ENCODE data around the gene EPYC.

EPYC gene

DNA sequence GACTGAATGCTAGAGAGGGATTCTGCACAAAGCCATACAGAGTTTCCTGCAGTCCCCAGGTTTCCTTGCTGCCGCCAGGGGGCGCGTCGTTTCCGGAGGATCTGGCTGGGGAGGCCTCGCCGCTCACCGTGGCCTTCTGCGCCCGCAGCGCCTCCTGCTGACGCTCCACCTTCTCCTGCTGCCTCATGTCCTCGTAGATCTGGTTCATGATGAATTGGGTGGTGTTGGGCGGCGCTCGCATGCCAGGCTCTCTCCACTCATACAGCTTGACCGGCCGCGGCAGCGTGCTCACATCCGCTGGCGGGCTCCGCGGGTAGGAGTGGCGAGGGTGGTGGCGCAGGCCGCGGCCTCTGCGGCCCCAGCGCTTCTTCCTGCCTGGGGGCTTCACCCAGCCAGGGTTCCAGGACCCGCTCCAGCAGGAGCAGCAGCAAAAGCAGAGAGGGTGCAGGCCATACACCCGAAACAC lies 50.8 kb downstream of the EPYC start:
- TF ChIP-seq, protein P1, sequence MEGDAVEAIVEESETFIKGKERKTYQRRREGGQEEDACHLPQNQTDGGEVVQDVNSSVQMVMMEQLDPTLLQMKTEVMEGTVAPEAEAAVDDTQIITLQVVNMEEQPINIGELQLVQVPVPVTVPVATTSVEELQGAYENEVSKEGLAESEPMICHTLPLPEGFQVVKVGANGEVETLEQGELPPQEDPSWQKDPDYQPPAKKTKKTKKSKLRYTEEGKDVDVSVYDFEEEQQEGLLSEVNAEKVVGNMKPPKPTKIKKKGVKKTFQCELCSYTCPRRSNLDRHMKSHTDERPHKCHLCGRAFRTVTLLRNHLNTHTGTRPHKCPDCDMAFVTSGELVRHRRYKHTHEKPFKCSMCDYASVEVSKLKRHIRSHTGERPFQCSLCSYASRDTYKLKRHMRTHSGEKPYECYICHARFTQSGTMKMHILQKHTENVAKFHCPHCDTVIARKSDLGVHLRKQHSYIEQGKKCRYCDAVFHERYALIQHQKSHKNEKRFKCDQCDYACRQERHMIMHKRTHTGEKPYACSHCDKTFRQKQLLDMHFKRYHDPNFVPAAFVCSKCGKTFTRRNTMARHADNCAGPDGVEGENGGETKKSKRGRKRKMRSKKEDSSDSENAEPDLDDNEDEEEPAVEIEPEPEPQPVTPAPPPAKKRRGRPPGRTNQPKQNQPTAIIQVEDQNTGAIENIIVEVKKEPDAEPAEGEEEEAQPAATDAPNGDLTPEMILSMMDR (IDR thresholded peaks at IDR 0.05; ENCODE audit: control insufficient read depth, extremely low read depth, insufficient read depth): 0 out of 2 replicates have a peak, but pooled peaks have one; percentile 11
- no peak overlapping the region for H3K4me3 ChIP-seq (ENCODE audit: low read depth, low read length)
- DNase-seq (ENCODE audit: low read depth): no peak

DNA sequence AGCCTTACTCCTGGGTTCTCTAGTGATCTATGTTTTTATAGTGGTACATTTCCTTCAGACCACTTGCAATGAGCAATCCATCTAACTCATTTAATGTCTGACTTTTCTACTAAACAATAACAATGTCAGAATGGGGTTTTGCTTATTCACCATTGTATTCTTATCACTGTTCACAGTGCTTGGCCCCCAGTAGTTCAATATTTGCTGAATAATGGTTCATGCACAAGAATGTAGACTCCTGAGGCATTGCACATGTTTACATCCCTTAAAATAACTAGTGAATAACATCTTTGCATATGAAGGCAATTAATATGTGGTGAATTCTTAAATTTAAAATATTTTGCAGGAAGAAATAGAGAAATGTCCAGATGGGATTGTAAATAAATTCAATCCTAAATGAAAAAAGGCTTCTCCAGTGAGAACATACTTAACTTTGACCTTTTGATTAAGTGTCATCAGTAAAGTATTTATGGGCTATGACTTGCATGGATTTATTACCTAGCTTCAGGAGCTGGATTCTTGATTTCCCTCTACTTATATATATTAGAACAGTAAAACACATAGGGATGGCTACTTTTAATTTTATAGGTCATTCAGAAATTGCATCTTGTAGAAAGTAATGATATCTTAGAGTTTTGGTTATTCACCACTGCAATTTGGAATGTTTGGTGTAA lies 53.2 kb downstream of the EPYC start:
- no peak for DNase-seq (ENCODE audit: low read depth)
- H3K4me3 ChIP-seq (ENCODE audit: low read depth, low read length): no peak overlapping the region
- TF ChIP-seq, protein P1 (IDR thresholded peaks at IDR 0.05; ENCODE audit: control insufficient read depth, extremely low read depth, insufficient read depth): no peak

DNA sequence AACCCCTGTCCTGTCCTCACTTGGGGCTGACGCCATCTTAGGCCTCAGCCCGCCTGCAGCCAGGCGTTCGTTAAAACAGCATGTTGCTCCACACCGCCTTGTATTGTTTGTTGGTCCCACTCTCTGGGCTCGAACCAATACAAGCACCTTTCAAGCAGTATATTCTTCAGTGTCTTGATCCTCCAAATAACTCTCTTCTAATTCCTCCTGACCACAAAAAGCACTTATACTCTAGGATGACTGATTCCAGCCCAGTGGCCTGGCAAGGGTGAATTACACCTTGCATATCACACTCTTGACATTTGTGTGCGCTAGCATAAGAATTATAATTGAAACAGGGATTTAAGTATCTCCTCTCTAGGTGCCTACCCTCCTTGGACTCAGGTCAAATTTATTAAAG lies 56.9 kb downstream of the EPYC start:
- TF ChIP-seq, protein P1 (IDR thresholded peaks at IDR 0.05; ENCODE audit: control insufficient read depth, extremely low read depth, insufficient read depth): no peak
- no peak for DNase-seq (ENCODE audit: low read depth)

DNA sequence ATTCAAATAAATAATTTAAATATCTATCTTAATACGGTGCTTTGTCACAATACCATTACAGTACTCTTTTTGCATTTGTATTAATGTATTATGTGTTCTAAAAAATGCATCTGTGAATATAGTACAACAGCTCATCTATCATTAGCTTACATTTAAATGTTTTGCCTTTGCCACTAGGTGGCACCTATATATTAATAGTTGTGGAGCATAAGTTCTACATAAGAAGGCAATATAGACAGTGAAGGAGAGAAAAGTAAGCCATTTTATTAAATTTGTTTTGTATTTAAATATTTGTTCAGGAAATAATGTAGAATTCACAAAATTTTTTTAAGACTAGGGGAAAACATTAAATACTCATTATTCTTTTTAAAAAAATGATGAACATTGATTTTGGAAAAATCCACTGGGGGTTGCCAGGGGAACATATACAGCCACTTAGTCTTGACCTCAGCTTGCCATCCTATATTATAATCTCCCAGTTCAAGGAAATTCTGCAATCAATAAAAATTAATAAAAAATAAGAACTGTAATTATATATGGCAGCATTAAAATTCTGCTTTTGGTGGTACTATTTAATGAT lies 59.6 kb downstream of the EPYC start:
- DNase-seq (ENCODE audit: low read depth): peak; percentile 18
- H3K4me3 ChIP-seq (ENCODE audit: low read depth, low read length): no peak overlapping the region
- TF ChIP-seq, protein P1 (IDR thresholded peaks at IDR 0.05; ENCODE audit: control insufficient read depth, extremely low read depth, insufficient read depth): peak; percentile 46

More for the DNA sequence above, 56.9 kb downstream of the EPYC start:
- H3K4me3 ChIP-seq (ENCODE audit: low read depth, low read length): no peak overlapping the region

DNA sequence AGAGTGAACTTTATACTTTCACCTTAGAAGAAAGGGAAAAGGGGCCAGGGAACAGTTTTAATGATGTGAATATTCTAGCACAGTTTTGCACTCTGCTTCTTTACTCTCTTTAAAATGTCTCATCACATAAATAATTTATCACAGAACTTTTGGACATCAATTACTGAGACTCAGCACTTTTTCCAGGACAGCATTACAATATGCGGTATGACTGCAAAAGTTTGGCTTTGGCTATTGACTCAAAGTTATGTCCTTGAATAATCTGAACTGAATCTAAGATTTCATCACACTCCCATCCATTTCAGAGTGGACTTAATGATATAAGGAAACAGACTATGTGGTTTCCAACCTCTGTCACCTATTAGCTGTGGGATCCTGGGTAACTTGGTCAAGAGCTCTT lies 61.5 kb downstream of the EPYC start:
- no peak overlapping the region for H3K4me3 ChIP-seq (ENCODE audit: low read depth, low read length)
- DNase-seq (ENCODE audit: low read depth): no peak
- TF ChIP-seq, protein P1 (IDR thresholded peaks at IDR 0.05; ENCODE audit: control insufficient read depth, extremely low read depth, insufficient read depth): no peak

DNA sequence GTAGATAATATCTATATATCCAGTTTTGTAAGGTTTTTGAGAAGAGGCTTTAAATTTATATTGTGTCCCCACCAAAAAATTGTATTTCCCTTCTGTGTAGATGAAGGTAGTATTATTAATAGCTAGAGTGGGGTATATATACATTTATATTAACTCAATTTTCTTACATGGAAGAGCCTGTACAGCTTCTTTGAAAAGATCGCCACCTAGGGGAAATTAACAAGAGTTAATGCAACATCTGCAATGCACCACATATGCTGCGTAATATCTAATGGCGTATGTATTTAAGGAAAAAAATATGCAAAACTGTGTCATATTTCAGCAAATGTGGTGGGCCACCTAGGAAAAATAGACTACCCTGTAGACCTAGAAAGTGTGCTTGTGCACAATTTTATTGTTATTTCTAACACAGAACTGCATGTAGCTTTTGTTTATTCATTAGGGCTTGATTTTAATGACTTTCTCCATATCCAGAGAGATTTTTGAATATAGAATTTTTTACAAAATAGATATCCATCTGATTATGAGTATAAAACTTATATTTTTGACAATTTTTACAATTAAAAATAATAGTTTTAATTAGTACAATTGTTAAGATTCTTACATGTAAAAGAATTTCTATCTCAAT lies 63.8 kb downstream of the EPYC start:
- no peak overlapping the region for H3K4me3 ChIP-seq (ENCODE audit: low read depth, low read length)
- TF ChIP-seq, protein P1 (IDR thresholded peaks at IDR 0.05; ENCODE audit: control insufficient read depth, extremely low read depth, insufficient read depth): peak; percentile 68
- DNase-seq (ENCODE audit: low read depth): peak; percentile 39

All from LNCaP clone FGC (cell line).